Suprapubic skin (tissue), 2 donors: ENCODE results near the gene VPS39.

Source experiments
- EP300 ChIP-seq: sonication (generic); formaldehyde crosslinking; IDR thresholded peaks from one replicate; pipeline ENCODE4 v1.6.1; 2017; ENCODE audit warnings: antibody characterized with exemption
- POLR2A ChIP-seq, 2 donors: fragments of 450-650 bp; IDR thresholded peaks; one replicate each; pipeline ENCODE4 v1.6.1; 2017; ENCODE audit warnings: antibody characterized with exemption in 2 of 2, mild to moderate bottlenecking in 2 of 2, moderate library complexity in 2 of 2

DNA sequence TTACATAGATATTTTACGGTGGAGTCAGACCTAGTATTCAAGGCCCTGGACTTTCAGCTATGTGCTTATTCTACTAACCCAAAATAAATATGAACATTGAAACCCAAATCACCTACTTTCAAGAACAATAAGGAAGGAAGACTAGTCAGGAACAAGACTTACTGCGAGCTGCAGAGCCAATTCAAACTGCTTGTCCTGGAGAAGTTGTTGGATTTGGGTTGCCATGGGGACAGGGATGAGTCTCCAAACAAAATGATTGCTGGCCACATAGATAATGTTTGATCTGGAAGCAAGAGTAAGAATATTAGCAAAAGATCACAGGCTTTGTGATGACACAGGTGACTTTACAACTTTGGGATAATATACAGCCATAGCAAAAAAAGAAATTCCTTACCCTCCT lies 30.0 kb downstream of the VPS39 start:
- no peak for TF ChIP-seq POLR2A (IDR thresholded peaks at IDR 0.05)
- TF ChIP-seq EP300 = no peak
